Cardiac muscle cell (in vitro differentiated cells and primary cell): ENCODE measurements around the gene SERPINB4. TPM values are rescaled to one million over a fixed set of nuclear protein-coding genes. Genes with fewer than 3 reads are reported as not detected.
A peak's percentile ranks its signal among the peaks of the same experiment; 100 is the strongest.

Source experiments
- DNase-seq, 2 donors: peaks; one replicate each; pipeline versions ENCODE4 v3.0.0 to v3.0.0-alpha.2; 2010 to 2017; ENCODE audit warnings: low read depth in 1 of 2, low spot score in 1 of 2
- H3K27ac ChIP-seq: fragments of 200-600 bp; sonication (generic); 2 replicates; pipeline ENCODE4 v1.5.1; 2016
- H3K27me3 ChIP-seq: fragments of 200-600 bp; sonication (generic); 2 replicates; pipeline ENCODE4 v1.6.0; 2016; ENCODE audit warnings: control low read depth
- H3K36me3 ChIP-seq: fragments of 200-600 bp; sonication (generic); 2 replicates; pipeline ENCODE4 v1.5.1; 2016; ENCODE audit warnings: control low read depth
- H3K4me1 ChIP-seq: fragments of 200-600 bp; sonication (generic); 2 replicates; pipeline ENCODE4 v1.8.1; 2017; ENCODE audit warnings: low read depth, mild to moderate bottlenecking, mixed run types
- H3K4me3 ChIP-seq: fragments of 200-600 bp; sonication (generic); 2 replicates; pipeline ENCODE4 v1.5.1; 2016; ENCODE audit warnings: mild to moderate bottlenecking
- H3K9me3 ChIP-seq: fragments of 200-600 bp; sonication (generic); 2 replicates; pipeline ENCODE4 v1.5.1; 2017; ENCODE audit warnings: low read depth, mild to moderate bottlenecking, control low read depth
- CTCF ChIP-seq: IDR thresholded peaks from 2 replicates; pipeline ENCODE4 v1.5.1; 2012; ENCODE audit warnings: low read depth, mild to moderate bottlenecking, low read length
- polyA plus RNA-seq: library from polyadenylated mRNA; unstranded; fragments of >200 nt; fragmentation: Nextera tagmentation; extraction: Ambion mirVana; gene quantifications from 2 replicates; pipeline ENCODE4 v1.2.1, GENCODE V29; 2016
- total RNA-seq: library from RNA; depleted of rRNA; stranded (reverse); fragments of >200 nt; gene quantifications from 2 replicates; pipeline ENCODE4 v1.2.3, GENCODE V29; 2016

Gene SERPINB4
- total and polyA plus RNA-seq, 2 experiments from 2014 or later: not detected

GRCh38 chr18:63590373-63590772 is 53.7 kb downstream of the SERPINB4 start:
- no peaks in the 10 kb centered on the region for H3K9me3 ChIP-seq
- TF ChIP-seq CTCF: no peak
- DNase-seq: peak in 1 of 2 donors; percentile 7

GRCh38 chr18:63588909-63589308 is 55.1 kb downstream of the SERPINB4 start:
- H3K4me3 ChIP-seq: no peak overlapping the region
- H3K4me1 ChIP-seq: no peaks in the 10 kb centered on the region
- no peak for TF ChIP-seq CTCF
- H3K27me3 ChIP-seq: no peaks in the 10 kb centered on the region
- H3K9me3 ChIP-seq: no peaks in the 10 kb centered on the region
- no peaks in the 10 kb centered on the region for H3K36me3 ChIP-seq
- DNase-seq: no peak
- no peak overlapping the region for H3K27ac ChIP-seq

More at GRCh38 chr18:63590373-63590772, 53.7 kb downstream of the SERPINB4 start:
- Histone ChIP-seq H3K36me3 (no peaks in the 10 kb centered on the region), H3K27me3 (no peaks in the 10 kb centered on the region), H3K27ac (no peak overlapping the region), H3K4me3 (no peak overlapping the region), H3K4me1 (no peaks in the 10 kb centered on the region)

Other genes starting within 250 kb of the SERPINB4 start
- 9.1 and 14.3 TPM in 2 replicates for gene VPS4B, start 221.8 kb downstream of the SERPINB4 start, total RNA-seq
- 14.6 and 15.5 TPM in 2 replicates for gene VPS4B, start 221.8 kb downstream of the SERPINB4 start, polyA plus RNA-seq
- not detected in 2 replicates for gene SERPINB5, start 167.3 kb downstream of the SERPINB4 start, total RNA-seq
- gene SERPINB5, start 167.3 kb downstream of the SERPINB4 start, polyA plus RNA-seq: not detected in 2 replicates
- not detected in 2 replicates for gene SERPINB12, start 101.9 kb downstream of the SERPINB4 start, total RNA-seq
- gene SERPINB12, start 101.9 kb downstream of the SERPINB4 start, polyA plus RNA-seq: not detected in 2 replicates
- not detected in 2 replicates for gene SERPINB13, start 56.9 kb downstream of the SERPINB4 start, total RNA-seq
- gene SERPINB13, start 56.9 kb downstream of the SERPINB4 start, polyA plus RNA-seq: not detected in 2 replicates
- not detected in 2 replicates for gene SERPINB3, start 17.6 kb upstream of the SERPINB4 start, total RNA-seq
- not detected in 2 replicates for gene SERPINB3, start 17.6 kb upstream of the SERPINB4 start, polyA plus RNA-seq
- not detected in 2 replicates for gene SERPINB11, start 58.7 kb upstream of the SERPINB4 start, total RNA-seq
- gene SERPINB11, start 58.7 kb upstream of the SERPINB4 start, polyA plus RNA-seq: not detected in 2 replicates
- not detected in 2 replicates for gene SERPINB7, start 131.2 kb upstream of the SERPINB4 start, total RNA-seq
- 0.24 TPM in 1 of 2 replicates, not detected in the other for gene SERPINB7, start 131.2 kb upstream of the SERPINB4 start, polyA plus RNA-seq
- not detected in 2 replicates for gene SERPINB2, start 243.4 kb upstream of the SERPINB4 start, total RNA-seq
- gene SERPINB2, start 243.4 kb upstream of the SERPINB4 start, polyA plus RNA-seq: not detected in 2 replicates